GM18873 (cell line): ENCODE measurements around the gene PRKCE.

Source experiments
- ATAC-seq: cut with Tn5 transposase; IDR thresholded peaks from one replicate; pipeline ENCODE4 v1.9.1; 2021; ENCODE audit warnings: mild to moderate bottlenecking, moderate library complexity, moderate number of reproducible peaks; ENCODE audit not compliant: unreplicated experiment, low FRiP score

PRKCE gene

DNA sequence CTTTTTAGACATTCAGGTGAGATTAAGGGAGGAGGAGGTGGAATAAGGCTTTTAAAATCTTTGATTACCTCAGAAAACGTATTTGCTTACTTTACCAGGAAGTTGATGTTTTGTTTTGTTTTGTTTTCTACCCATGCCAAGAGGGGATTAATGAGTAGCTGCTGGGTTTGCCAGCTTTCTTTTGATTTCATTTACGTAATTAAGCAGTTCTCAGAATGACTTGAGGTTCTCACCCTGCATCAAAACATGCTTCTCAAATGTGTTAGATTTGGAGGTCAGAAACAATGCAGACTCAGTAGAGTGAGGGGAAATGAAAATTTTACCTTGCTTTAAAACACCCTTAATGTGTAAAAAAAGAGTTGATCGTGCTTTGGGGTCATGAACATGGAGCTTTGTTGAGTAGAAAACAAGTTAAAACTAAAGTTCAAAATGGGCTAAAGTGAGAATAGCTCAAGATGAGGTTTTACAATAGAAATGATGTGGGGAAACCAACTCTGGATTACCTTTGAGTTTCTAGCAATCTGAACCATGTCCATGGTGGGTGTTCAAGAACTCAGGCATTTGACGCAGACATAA lies 428.6 kb downstream of the PRKCE start:
- no peak for ATAC-seq

DNA sequence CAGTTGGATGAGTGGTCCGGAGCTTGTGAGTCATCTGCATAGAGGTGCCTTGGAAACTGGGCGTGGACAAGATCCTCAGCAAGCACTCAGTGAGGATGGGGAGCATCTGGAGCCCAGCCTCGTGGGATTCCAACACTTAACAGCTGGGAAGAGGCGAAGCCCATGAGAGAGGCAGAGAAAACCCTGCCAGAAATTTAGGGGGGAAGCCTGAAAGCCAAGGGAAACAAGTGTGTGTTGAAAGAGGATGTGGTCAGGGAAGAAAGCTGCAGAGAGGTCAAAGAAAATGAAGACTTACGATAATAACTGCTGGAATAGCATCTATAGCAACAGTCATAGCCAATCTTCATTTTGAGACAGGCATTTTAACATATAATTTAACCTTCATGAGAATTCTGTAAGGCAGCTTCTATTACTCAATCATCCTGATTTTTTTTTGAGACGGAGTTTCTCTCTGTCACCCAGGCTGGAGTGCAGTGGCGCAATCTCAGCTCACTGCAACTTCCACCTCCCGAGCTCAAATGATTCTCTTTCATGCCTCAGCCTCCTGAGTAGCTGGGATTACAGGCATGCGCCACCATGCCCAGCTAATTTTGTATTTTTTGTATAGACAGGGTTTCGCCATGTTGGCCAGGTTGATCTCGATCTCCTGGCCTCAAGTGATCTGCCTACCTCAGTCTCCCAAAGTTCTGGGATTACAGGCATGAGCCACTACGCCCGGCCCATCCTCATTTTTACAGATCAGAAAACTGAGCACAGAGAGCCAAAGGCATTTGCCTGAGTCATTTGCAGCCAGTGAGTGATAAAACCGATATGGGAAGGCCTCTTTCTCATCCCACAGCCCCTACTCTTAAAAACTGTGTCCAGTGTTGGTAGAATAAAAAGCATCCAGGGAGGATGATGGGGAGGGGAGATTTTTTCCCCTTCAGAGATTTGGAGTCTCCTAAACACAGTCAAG lies 431.3 kb downstream of the PRKCE start:
- ATAC-seq = no peak

DNA sequence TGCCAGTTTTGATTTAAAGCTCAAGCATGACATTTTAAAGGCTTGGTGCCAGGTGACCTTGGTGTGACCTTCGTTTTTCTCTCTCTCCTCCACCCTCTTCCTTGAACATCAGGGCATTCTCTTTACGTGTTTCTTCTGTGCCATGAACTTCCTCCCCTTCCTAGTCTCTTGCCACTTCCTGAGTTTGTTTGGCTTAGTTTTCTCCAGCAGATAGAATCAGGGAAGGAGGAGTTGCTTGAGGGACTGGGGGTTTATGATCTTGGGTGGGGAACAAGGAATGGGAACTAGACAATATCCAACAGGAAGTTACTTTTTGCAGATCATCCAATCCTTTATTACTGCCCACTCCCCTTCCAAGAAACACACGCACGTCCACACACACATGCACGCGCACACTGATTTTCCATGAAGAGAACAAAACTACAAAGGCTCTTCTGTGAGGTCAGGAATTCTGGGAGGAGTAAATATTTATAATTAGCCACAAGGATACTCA lies 435.1 kb downstream of the PRKCE start:
- no peak for ATAC-seq

DNA sequence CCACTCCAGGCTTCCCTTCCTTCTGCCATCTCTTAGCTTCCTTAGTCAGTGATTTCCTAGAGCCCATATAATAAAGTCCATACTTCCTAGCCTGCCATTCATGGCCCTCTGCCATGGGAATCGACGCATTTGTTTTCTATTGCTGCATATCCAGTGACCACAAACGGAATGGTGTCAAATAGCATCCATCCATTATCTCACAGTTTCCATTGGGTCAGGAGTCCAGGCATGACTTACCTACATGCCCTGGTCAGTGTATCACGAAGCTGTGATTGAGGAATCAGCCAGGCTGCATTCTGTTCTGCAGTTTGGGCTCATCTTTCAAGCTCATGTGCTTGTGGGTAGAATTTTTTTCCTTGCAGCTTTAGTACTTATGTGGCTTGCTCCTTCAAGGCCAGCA lies 436.0 kb downstream of the PRKCE start:
- ATAC-seq = no peak

DNA sequence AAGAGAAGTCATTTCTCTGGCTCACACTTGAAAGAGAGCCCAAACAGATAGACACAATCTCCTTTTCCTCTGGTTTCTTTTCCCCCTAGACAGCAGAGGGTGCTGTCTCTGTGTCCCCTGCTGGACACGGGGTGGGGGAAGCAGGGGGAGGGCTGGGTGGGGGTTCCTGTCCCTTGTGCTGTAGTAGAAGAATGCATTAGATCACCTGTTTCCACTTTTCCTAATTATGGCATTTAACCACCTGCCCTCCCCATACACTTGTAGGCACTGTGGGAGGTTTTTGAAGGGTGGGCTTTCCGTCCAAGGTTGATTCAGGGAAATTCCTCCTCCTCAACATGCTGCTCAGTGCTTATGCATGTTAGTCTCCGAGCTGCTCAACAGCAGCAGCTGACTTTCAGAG lies 439.5 kb downstream of the PRKCE start:
- ATAC-seq = no peak

DNA sequence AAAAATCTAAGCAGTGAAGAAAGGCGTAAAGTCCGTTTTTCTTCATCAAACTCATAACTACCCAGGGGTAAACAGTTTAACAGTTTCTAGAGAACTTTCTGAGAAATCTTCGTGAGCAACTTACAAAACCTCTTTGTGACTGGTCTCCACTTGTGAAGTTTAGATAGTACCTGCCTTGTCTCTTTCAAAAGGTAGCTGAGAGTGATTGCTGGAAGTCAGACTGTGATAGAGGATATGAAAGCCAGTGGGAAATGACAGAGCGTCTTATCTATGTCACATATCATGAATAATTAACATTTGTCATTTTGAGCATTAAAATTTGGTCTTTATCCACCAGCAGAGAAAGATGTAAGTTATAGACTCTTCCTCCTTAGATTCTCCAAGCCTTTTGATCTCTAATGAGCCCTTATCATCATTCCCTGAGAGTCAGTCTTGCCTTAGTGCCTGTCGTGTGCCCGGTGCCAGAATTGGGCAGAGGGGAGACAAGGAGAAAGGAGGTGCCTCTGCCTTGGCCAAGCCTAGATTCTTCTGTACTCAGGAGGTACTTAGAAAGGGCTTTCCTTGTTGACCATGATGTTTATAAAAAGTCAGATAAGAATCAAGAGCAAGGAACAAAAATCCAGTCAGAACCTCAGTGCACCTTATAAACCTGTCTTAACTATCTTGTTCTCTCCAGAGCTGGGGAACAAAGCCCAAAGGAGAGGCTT lies 440.6 kb downstream of the PRKCE start:
- ATAC-seq = no peak

DNA sequence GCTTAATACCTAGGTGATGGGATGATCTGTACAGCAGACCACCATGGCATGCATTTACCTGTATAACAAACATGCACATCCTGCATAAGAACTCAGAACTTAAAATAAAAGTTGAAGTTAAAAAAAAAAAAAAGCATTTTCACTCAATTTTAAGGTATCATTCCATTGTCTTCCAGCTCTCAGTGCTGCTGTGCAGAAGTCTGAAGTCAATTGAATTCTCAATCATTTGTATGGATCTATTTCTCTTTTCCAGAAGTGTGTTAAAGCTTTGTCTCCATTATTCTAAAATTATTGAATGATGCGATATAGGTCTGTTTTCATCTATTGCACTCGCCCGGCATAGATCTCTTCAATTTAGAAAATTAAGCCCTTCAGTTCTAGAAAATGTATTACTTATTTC lies 443.2 kb downstream of the PRKCE start:
- ATAC-seq = no peak

DNA sequence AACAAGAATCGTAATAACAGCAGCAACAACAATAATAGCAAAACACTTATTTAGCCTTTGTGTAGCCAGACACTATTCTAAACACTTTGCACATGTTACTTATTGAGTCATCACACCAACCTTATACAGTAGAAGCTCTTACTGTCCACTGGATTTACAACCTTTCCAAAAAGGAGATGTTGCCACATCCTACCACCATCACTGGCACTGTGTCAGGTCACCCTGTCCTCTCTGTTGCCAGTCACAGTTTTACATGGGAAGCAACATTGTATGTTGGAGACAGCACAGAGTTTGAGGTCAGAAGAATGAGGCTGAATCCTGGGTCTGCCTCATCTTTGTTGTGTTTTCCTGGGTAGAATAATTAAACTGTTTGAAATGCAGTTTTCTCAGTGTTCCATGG lies 444.4 kb downstream of the PRKCE start:
- no peak for ATAC-seq

DNA sequence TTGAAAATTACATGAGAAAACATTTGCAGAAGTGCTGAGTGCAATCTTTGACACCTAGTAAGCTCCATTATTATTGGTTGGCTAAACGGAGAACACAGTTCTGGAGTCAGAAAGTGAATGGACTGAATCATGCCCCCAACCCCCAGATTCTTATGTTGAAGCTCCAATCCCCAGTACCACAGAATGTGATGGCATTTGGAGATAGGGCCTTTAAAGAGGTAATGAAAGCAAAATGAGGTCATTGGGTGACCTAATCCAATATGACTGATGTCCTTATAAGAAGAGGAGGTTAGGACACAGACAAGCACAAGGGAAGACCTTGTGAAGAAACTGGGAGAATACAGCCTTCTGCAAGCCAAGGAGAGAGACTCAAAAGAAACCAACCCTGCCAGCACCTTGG lies 444.8 kb downstream of the PRKCE start:
- ATAC-seq = no peak

DNA sequence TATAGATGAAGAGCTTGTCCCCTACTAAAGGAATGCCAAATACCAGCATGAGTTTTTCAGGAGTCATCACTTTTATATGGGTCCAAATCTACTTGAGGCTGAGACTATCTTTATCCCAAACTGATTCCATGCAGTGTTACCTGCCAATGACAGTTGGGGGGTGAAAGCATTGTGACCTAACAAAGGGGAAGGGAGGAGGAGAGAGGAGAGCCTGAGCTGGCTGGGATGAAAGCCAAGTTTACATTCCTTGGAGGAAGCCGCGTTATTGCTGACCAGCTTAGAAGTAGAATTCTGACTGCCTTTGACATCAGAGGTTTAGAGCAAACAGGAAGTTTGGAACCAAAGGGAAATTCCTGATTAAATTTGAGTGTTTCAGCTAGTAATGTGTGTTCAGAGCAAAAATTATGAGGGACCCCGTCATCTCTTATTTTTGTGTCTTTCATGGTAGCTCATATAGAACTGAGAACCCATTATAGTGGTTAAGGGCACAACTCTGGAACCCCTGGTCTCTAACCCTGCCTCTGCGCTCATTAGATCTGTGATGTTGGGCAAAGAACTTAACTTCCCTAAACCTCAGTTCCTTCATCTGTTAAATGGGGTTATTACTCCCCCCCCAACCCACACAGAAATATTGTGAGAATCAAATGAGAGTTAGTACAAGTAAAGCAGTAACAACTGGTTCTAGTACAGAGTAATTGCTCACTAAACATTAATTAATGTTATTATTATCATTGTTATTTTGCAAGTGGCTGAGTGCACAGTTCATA lies 446.4 kb downstream of the PRKCE start:
- ATAC-seq = no peak

DNA sequence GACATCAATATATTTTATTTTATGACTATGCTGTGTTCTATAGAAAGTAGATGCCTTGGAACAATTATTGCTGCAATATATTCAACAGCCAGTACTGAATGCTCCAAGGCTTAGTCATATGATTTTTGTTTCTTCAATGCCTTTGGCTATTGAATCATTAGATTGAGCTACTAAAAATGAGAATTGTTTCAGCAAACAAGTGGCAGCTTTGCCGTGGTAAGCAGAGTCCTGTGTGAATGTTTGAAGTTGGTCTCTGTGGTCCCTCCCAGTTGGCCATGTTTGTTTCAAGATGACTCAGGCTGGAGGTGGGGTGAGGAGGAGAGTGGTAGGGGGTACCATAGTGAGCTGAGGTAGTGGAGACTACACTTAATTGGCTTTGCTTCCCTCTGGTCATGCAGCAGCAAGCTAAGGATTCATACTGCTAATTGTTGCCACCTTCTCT lies 447.2 kb downstream of the PRKCE start:
- no peak for ATAC-seq

DNA sequence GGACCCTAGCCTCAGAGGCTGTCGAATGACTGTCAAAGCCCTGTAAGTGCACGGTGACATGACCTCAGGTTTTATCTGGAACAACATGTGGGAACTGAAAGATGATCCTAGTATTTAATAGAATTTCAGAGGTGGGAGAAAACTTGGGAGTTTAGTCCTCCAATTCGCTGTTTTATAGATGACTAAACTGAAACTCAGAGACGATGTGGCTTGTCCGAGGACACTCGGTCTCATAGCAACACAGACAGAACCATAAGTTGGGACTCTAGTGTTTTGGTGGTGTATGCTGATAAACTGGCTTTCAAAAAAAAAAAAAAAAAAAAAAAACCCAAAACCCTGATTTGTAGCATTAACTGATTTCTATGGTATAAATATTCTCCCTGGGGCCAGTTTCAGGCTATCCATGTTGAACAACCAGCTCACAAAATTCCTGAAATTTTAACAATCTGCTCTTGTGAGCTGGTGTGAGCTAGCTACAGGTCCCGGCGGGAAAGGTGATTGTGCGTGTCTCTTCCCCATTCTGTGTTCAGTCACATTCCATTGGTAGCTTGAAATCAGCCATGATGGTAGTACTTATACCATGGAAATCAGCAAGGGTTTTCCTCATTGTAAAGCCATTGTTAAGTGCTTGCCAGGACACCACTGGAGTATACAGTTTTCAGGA lies 450.2 kb downstream of the PRKCE start:
- ATAC-seq = no peak

DNA sequence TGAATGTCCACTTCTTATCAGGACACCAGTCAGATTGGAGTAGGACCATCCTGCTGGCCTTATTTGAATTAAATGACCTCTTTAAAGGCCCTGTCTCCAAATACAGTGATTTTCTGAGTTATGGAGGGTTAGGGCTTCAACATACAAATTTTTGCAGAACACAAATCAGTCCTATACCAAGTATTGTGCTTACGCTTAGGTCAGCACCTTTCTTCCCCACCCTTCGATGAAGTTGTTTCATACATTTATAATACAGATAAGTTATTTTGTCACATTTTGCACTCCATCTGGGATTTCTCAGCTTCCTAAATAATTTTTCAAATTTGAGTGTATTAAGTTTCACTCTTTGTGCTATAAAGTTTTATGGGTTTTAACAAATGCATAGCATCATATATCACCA lies 455.2 kb downstream of the PRKCE start:
- ATAC-seq = no peak

DNA sequence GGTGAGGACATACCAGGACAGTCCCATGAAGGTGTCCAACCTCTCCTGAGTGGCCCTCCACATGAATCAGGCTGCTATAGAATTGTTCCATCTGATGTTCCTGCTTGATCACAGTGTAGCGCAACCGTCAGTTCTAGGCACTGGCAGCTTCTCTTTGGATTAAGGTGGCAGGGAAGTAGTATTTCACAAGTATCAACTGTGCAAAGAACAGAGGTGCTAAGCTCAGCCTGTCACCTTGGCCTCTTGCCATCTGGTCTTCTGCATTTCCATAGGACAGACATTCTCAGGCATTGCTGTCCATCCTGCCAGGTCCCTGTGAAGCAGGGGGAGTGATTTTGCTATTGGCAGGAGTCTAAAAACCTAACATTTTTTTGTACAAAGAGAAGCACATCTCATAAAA lies 463.5 kb downstream of the PRKCE start:
- ATAC-seq = no peak

DNA sequence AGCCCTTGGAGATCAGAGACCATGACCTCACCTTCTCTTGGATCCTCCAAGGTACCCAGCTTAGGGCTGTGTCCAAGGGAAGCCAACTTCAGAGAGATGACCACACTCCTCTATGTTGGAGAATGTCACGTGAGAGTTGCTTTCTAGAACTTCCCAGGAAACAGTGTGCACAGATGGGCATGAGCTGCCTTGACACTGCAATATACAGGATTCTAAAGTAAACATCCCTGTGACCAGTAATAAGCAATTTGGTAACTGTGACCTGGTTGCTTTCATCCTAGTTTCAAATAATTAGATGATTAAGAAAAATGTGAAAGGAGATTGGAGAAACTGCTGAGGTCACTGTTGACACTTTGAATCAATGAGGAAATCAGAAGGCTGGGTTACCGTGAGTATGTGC lies 464.7 kb downstream of the PRKCE start:
- ATAC-seq = no peak

DNA sequence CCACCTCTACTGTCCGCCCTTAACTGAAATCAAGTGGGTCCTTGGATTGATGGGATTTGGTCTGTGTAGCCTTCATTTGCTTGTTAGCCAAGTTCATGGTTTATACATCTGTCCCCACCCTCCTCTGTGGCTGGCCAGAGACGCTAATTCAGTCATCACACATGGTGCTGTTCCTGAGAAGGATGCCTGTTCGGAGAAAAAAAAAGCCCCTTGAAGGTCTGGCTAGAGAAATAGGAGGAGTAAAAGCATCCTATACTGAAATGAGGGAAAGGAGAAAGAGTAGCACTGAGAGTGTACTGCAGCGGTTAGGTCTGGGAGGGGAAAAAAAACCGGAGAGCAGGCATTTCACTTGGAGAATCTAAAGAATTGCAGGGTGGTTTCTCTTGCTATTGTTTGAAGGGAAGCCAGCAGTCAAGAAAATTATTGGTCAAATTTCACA lies 465.1 kb downstream of the PRKCE start:
- no peak for ATAC-seq

DNA sequence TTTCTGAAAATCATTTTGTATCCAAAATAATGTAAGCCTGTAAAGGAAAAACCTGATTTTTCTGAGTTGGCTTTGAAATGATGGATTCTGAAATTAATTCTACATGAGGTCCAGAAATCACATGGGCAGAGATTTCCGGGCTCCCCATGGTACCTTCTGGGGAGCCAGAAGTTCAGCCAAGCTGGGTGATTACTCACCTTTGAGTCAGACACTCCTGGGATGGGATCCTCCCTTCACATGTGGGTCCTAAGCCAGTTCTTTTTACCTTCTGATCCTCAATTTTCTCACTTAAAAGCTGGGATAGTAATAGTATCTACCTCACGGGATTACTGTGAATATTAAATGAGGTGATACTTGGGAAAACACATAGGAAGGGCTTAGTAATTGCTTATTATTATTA lies 465.9 kb downstream of the PRKCE start:
- no peak for ATAC-seq

DNA sequence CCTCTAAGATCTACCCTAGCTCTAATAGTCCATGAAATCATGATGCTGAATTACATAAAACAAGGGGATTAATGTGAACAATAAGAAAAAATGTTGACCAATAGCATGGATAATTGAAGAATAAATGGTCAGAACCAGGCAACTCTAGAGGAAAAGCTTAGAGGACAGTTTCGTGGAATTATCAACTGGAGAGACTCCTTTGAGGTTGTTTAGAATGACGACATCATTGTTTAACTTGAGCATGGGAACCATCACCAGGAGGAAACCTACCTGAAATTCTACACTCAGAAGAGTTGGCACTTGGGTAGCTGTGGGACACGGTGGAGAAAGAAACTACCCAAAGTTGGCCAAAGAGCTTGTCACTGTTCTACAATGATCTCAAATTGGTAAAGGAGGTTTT lies 466.5 kb downstream of the PRKCE start:
- ATAC-seq = no peak

DNA sequence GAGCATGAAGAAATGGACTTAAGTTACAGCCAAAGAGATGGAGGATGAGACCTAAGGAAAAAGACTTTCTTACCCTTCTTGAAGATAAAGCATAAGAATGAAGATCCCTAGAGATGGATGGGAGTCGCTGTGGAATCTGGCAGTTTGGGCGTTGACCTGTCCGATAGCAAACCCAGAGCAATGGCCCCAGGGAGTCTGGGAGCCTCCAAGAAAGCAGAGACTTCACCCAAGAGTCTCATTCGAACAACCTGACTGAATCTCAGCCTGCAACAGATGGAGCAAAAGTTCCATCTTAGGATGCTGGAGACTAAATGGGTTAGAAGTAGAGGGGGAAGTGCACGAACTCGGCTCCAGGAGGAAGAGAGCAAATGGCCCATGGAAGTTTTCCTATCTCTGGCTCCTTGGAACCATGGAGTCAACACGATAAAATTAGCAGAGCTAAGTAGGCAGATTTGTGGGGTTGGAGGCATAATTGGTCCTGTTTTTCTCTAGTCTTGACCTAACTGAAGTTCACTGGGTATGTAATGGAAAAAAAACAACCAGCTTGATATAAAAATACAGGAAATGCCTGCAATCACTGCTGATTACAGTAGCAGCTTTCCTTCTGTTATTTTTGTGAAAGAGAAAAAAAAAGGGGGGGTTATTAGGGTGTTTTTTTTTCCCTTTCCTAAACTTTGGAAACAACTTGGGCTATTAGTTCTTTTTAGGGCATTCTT lies 467.3 kb downstream of the PRKCE start:
- no peak for ATAC-seq
